D721Med (cell line): Measurements from ENCODE around the gene DAGLA.

Source experiments
- DNase-seq: peaks from one replicate; pipeline ENCODE4 v3.0.0; 2011; ENCODE audit warnings: low spot score; ENCODE audit not compliant: insufficient read length
- FAIRE-seq: peaks from 2 replicates; lab custom pipeline; 2011; peaks lifted over from hg19 to GRCh38; lab: Jason Lieb, UNC
- TF ChIP-seq, protein P1 (sequence below): IDR thresholded peaks from 2 replicates; pipeline ENCODE4 v1.5.1; 2012; ENCODE audit warnings: mild to moderate bottlenecking, control low read depth; ENCODE audit not compliant: insufficient read depth; ENCODE audit errors: missing control alignments

Gene DAGLA

DNA sequence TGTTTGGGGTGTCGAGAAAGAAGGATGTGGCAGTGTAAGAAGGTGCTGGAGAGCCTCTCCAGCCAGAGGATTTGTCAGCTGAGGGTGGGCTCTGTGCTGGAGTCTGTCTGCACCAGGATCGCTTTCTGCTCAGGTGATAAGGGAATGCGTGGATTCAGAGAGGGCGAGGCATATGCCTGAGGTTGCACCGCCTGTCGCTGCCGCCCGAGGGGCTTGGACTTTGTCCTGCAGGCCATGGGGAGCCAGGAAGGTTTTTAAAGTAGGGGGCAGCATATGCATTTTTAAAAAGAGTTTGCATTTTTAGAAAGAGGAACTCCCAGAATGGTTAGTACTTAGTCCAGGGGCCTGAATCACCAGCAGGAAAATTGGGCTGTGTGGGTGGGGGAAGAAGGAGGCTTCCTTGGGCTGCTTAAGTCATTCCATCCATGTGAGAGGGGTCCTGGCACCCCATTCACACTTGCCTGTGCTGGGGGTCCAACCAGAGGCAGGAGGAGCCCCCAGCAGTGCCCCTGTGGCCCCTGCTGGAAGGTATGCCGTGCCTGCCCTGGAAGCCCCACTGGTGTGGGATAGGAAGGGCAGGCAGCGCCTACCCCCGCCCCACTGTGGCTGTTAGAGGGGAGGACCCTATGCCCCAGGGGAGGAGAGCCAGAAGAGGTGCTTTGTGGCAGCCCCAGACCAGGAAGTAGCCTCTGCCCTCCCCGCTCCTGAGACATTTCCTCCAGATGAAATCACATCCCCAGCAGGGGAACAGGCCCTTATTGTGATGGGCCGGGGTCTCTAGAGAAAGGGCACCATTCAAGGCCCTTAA, 36.5 kb downstream of the DAGLA start:
- DNase-seq (no peak), FAIRE-seq (no peak)
- TF ChIP-seq, protein P1, sequence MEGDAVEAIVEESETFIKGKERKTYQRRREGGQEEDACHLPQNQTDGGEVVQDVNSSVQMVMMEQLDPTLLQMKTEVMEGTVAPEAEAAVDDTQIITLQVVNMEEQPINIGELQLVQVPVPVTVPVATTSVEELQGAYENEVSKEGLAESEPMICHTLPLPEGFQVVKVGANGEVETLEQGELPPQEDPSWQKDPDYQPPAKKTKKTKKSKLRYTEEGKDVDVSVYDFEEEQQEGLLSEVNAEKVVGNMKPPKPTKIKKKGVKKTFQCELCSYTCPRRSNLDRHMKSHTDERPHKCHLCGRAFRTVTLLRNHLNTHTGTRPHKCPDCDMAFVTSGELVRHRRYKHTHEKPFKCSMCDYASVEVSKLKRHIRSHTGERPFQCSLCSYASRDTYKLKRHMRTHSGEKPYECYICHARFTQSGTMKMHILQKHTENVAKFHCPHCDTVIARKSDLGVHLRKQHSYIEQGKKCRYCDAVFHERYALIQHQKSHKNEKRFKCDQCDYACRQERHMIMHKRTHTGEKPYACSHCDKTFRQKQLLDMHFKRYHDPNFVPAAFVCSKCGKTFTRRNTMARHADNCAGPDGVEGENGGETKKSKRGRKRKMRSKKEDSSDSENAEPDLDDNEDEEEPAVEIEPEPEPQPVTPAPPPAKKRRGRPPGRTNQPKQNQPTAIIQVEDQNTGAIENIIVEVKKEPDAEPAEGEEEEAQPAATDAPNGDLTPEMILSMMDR: no peak

DNA sequence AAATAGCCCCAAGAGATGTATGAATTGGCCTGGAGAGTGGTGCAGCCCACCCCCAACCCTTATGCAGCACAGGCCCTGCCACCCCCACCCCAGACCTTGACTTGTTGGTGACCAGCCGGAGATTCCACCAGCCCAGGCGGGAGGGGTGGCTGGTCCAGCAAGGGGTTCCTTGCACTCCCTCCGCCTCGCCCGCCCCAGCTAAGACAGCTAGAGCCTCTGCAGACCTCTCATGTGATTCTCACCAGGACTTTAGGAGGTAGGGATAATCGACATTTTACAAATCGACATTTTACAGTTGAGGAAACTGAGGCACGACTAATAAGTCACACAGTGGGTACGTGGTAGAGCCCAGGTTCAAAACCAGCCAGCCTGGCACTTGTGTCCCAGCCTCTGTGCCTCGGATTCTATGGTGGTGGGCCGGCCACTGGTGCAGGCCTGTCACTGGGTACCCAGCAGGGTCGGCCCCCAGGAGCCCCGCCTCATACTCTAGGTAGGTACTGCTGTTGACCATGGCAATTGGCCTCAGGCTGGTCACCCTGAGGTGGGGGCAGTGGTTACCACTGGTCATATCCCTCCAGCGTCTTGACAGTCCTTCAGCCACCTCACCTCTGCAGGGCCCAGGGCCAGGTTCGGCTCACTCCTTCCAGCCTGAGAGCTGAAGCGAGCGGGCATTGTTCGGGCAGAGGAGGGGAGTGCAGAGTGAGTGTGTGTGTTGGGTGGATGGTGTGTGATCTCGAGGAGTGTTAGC, 37.3 kb downstream of the DAGLA start:
- FAIRE-seq (no peak), DNase-seq (no peak)
- TF ChIP-seq, protein P1: no peak

DNA sequence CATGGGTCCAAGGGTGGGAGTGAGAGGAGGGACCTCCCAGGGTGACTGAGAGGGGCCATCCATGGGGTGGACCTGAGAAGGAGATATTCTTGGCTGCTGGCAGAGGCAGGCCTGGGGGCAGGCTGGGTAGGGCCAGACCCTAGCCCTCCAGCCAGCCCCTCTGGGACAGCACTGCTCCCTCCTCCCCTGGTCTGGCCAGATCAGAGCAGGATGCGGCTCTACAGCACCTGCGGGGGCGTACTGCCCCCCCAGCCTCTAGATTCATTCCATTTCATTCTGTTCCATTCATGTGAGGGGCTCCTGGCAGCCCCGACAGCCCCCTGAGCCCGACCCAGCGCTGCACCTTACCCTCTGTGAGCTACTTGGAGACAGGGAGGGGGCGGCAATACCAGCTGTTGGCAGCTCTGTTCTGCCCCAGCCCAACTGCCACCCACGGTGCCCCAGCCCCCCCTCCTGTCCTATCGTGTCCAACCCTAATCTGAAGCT, 37.9 kb downstream of the DAGLA start:
- FAIRE-seq (no peak), DNase-seq (no peak)
- TF ChIP-seq, protein P1: no peak

DNA sequence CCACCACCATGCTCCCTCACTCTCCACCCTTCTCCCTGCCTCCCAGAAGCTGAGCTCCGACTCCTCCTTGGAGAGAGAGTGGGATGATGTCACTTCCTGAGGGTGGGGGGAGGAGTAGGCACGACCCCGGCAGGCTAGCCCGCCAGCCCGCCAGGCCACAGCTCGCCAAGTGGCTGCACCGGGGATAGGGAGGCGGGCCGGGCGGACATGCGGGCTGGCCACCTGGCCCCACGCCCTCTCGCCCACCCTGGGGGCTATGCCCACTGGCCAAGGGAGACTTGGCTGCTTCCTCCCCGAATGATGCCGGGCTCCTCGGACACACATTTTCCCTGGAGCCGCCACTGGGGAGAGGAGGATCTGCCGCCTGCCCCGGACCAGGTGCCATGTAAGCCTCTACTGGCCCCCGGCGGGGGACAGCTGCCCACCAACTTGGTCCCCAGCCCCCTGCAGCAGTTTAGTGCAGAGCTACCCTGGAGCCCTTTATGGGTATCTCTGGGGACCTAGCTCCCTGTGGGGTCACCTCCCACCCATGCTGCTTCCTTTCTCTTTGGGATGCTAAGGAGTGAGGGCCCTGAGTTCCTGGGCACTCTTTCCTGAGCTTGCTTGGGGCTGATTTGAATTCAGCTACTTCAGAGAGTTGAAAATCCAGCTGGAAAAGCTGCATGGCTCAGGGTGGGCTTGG, 38.6 kb downstream of the DAGLA start:
- TF ChIP-seq, protein P1: no peak
- no peak for FAIRE-seq
- DNase-seq: no peak

DNA sequence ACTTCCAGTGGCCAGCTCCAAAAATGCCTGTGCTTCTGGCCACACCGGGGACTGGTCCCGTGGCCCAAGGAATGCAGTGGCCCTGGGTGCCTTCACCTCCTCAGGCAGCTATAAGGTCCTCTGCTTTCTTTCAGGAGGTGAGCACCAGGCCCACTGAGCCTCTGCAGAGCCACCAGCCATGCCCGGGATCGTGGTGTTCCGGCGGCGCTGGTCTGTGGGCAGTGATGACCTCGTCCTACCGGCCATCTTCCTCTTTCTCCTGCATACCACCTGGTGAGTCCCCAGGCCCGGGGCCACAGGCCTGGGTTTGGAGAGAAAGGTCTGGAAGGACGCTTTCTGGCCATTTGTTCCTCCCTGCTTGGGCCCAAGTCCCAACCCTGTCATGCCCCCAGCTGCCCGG, 39.8 kb downstream of the DAGLA start:
- TF ChIP-seq, protein P1: no peak
- FAIRE-seq: no peak

DNA sequence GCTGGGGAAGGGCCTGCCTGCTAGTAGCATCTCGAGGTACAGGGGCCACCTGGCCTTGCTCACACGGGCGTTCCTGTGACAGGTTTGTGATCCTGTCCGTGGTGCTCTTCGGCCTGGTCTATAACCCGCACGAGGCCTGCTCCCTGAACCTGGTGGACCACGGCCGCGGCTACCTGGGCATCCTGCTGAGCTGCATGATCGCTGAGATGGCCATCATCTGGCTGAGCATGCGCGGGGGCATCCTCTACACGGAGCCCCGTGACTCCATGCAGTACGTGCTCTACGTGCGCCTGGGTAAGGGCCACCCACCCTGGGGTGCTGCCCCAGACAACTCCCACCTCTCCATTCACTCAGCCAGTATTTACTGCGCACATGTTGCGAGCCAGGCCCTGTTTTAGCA, 40.4 kb downstream of the DAGLA start:
- TF ChIP-seq, protein P1: no peak
- DNase-seq (no peak), FAIRE-seq (no peak)

More for the DNA sequence above, 39.8 kb downstream of the DAGLA start:
- no peak for DNase-seq
